ENCODE data around the gene ZNF487. TPM values are rescaled to one million over a fixed set of nuclear protein-coding genes. Genes with fewer than 3 reads are reported as not detected.

The ZNF487 gene
- total and polyA plus RNA-seq, 10 of the 15 experiments (the other 5 are each of a cell fraction or from before 2014, with no cell fraction given) = 0.74 to 2.1 (median 1.1) TPM

GRCh38 chr10:43427166-43427825, 9.6 kb upstream of the ZNF487 start:
- Histone ChIP-seq H3K4me3 (no peak overlapping the region), H3K27me3 (replicated peaks in 1 of 2; ENCODE audit: control insufficient read depth in 2 of 2, insufficient read depth in 2 of 2, low read length in 1 of 2) (no peaks in the 10 kb centered on the region), H3K36me3 (ENCODE audit: control insufficient read depth in 2 of 2, insufficient read depth in 2 of 2, low read length in 1 of 2) (no peaks in the 10 kb centered on the region), H3K4me2 (ENCODE audit: control insufficient read depth, insufficient read depth) (peak overlapping the region; percentile 62; the same call in 1 of the 2 replicates), H3K9me3 (replicated peaks; ENCODE audit: control insufficient read depth, insufficient read depth, low read length) (no peaks in the 10 kb centered on the region), H3K9ac (ENCODE audit: control insufficient read depth, insufficient read depth, low read length) (no peak overlapping the region), H2AFZ (ENCODE audit: control insufficient read depth, low read depth, low read length) (peak overlapping the region; percentile 61), H4K20me1 (ENCODE audit: control insufficient read depth, insufficient read depth) (no peaks in the 10 kb centered on the region), H3K27ac (ENCODE audit: control insufficient read depth, insufficient read depth) (no peak overlapping the region; the same call in 1 of the 2 replicates), H3K4me1 (ENCODE audit: control insufficient read depth, insufficient read depth, low read length) (no peaks in the 10 kb centered on the region; the same call in 1 of the 2 replicates), H3K79me2 (ENCODE audit: control insufficient read depth, insufficient read depth, low read length) (no peaks in the 10 kb centered on the region)
- TF ChIP-seq NFYB (IDR thresholded peaks at IDR 0.05; ENCODE audit: insufficient read depth, low read depth, low read length) = no peak
- TF ChIP-seq MLLT1 (IDR thresholded peaks at IDR 0.05) = 0 out of 2 replicates have a peak, but pooled peaks have one; percentile 18
- no peak; the same call in 1 of the 2 replicates for TF ChIP-seq ZNF384 (IDR thresholded peaks at IDR 0.05; ENCODE audit: borderline replicate concordance, low read depth, low read length)
- TF ChIP-seq CBFB (IDR thresholded peaks at IDR 0.05; ENCODE audit: low read depth) = peak; percentile 49; the same call in 1 of the 2 replicates
- TF ChIP-seq KDM1A (IDR thresholded peaks at IDR 0.05; ENCODE audit: borderline replicate concordance) = no peak
- no peak for TF ChIP-seq GABPA (IDR thresholded peaks at IDR 0.05; ENCODE audit: low read depth)
- TF ChIP-seq EGR1 (IDR thresholded peaks at IDR 0.05; ENCODE audit: borderline replicate concordance in 1 of 2, low read depth in 2 of 2, low read length in 2 of 2) = no peak
- TF ChIP-seq, protein P1, sequence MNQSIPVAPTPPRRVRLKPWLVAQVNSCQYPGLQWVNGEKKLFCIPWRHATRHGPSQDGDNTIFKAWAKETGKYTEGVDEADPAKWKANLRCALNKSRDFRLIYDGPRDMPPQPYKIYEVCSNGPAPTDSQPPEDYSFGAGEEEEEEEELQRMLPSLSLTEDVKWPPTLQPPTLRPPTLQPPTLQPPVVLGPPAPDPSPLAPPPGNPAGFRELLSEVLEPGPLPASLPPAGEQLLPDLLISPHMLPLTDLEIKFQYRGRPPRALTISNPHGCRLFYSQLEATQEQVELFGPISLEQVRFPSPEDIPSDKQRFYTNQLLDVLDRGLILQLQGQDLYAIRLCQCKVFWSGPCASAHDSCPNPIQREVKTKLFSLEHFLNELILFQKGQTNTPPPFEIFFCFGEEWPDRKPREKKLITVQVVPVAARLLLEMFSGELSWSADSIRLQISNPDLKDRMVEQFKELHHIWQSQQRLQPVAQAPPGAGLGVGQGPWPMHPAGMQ (IDR thresholded peaks at IDR 0.05; ENCODE audit: borderline replicate concordance) = no peak
- TF ChIP-seq RB1 (IDR thresholded peaks at IDR 0.05; ENCODE audit: borderline replicate concordance) = no peak
- peak; percentile 88 for TF ChIP-seq RUNX3 (IDR thresholded peaks at IDR 0.05; ENCODE audit: low read length)
- no peak for TF ChIP-seq TARDBP (IDR thresholded peaks at IDR 0.05; ENCODE audit: borderline replicate concordance)
- TF ChIP-seq RAD51 (IDR thresholded peaks at IDR 0.05) = peak; percentile 25; the same call in 1 of the 2 replicates
- TF ChIP-seq REST (IDR thresholded peaks at IDR 0.05; ENCODE audit: low read depth, low read length) = no peak
- TF ChIP-seq EZH2 (IDR thresholded peaks at IDR 0.05; ENCODE audit: borderline replicate concordance, control insufficient read depth, low read depth, low read length) = no peak
- RAD21 ChIA-PET (ENCODE audit: unreplicated experiment) = interaction anchor here (1.1 kb wide), 1 partner anchor 10 kb away, joined by 3 read pairs; the partner anchor contains the start of gene ZNF487
- no peak for FAIRE-seq
- in situ Hi-C loops (cut with MboI) = no loop called here
- intact Hi-C loops (cut with micrococcal nuclease; ENCODE audit: unreplicated experiment) = no loop called here
- SMC1A ChIA-PET (ENCODE audit: uncharacterized antibody, unreplicated experiment) = interaction anchor here (0.6 to 1.5 kb wide), 3 partner anchors 15 to 41 kb away, joined by 3 to 4 read pairs (median 3); no protein-coding TSS in a partner anchor
- CTCF ChIA-PET = no interaction called here
- ATAC-seq = peak; percentile 85
- WGBS (ENCODE audit: insufficient coverage, insufficient replicate concordance, low lambda C conversion rate, missing lambda C conversion rate) = 66% methylated on average over 12 of the region's 12 CpGs
- no peak for DNase-seq (ENCODE audit: low read depth, low spot score)
- POLR2A ChIA-PET = interaction anchor here (0.6 kb wide), 1 partner anchor 13 kb away, joined by 3 read pairs; no protein-coding TSS in a partner anchor
- no TSS peak for BruUV-seq (replicated peaks)

Data from GM12878 (cell line).